Parathyroid adenoma (tissue), 2 donors: ENCODE results near the gene COPG2.

Experiments
- H2AFZ ChIP-seq: fragments of 300-600 bp; sonication (generic); one replicate; pipeline ENCODE4 v1.7.0; 2017; ENCODE audit warnings: antibody characterized with exemption, mild to moderate bottlenecking
- H3K27ac ChIP-seq: fragments of 300-600 bp; sonication (generic); one replicate; pipeline ENCODE4 v1.7.0; 2017
- H3K27me3 ChIP-seq: fragments of 300-600 bp; sonication (generic); one replicate; pipeline ENCODE4 v1.7.0; 2017; ENCODE audit warnings: low read length; ENCODE audit not compliant: control insufficient read depth, insufficient read depth
- H3K36me3 ChIP-seq: fragments of 300-600 bp; sonication (generic); one replicate; pipeline ENCODE4 v1.7.0; 2017; ENCODE audit warnings: low read length; ENCODE audit not compliant: control insufficient read depth, insufficient read depth
- H3K4me1 ChIP-seq: fragments of 300-600 bp; sonication (generic); one replicate; pipeline ENCODE4 v1.7.0; 2017; ENCODE audit warnings: control low read depth
- H3K4me2 ChIP-seq: fragments of 300-600 bp; sonication (generic); one replicate; pipeline ENCODE4 v1.7.0; 2017; ENCODE audit warnings: low read length
- H3K4me3 ChIP-seq: fragments of 300-600 bp; sonication (generic); one replicate; pipeline ENCODE4 v1.7.0; 2017; ENCODE audit warnings: low read depth, low read length
- H3K79me2 ChIP-seq: fragments of 300-600 bp; sonication (generic); one replicate; pipeline ENCODE4 v1.7.0; 2017; ENCODE audit warnings: control low read depth
- H3K9ac ChIP-seq: fragments of 300-600 bp; sonication (generic); one replicate; pipeline ENCODE4 v1.7.0; 2017; ENCODE audit warnings: mild to moderate bottlenecking
- H3K9me3 ChIP-seq: fragments of 300-600 bp; sonication (generic); one replicate; pipeline ENCODE4 v1.7.0; 2017; ENCODE audit warnings: low read length; ENCODE audit not compliant: control insufficient read depth
- CTCF ChIP-seq: fragments of 300-600 bp; sonication (generic); IDR thresholded peaks from one replicate; pipeline ENCODE4 v1.7.0; 2017; ENCODE audit warnings: antibody characterized with exemption, mild to moderate bottlenecking
- donor health status: primary hyperparathyroidism.

The COPG2 gene

GRCh38 chr7:130492523-130493274, 175.8 kb downstream of the COPG2 start:
- Histone ChIP-seq H3K27me3 (no peaks in the 10 kb centered on the region), H3K4me1 (peaks cover 14% of the 10 kb centered on the region), H3K27ac (no peak overlapping the region)

DNA sequence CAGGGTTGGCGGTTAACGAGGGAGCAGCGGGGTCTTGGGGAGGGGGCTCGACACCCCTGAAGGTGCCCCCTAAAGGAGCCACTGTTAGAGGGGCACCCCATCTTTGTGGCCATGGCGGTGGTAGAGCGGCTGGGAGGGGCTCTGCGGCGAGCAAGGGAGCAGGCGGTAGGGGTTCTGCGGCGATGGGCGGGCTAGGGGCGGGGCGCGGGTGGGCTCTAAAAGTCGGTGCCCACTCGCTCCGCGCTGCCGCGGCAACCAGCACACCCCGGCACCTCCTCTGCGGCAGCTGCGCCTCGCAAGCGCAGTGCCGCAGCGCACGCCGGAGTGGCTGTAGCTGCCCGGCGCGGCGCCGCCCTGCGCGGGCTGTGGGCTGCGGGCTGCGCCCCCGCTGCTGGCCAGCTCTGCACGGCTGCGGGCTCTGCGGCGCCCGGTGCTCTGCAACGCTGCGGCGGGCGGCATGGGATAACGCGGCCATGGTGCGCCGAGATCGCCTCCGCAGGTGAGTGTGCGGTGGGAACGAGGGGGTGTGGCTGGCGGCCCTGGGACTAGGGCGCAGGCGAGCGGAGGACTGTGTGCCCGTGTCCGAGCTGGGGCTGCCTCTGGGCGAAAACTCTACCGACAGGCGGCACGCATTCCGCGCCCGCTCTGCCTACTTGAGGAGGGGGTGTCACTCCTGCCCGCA, 176.6 kb downstream of the COPG2 start, which contains the start of gene MEST:
Gene MEST (plus strand): TSS at position 245 of the 682 bp plus-strand sequence. CDS start 229 bp downstream, at position 474.
- Histone ChIP-seq H3K36me3 (no peaks in the 10 kb centered on the region), H3K27ac (no peak within 1 kb of the TSS), H3K27me3 (no peaks in the 10 kb centered on the region), H2AFZ (peak within 1 kb of the TSS; percentile 65), H3K4me1 (peaks cover 14% of the 10 kb centered on the region), H3K79me2 (no peaks in the 10 kb centered on the region), H3K4me2 (peak within 1 kb of the TSS; percentile 31), H3K4me3 (no peak within 1 kb of the TSS), H3K9ac (no peak within 1 kb of the TSS), H3K9me3 (no peaks in the 10 kb centered on the region)
- TF ChIP-seq CTCF: no peak

More at GRCh38 chr7:130492523-130493274, 175.8 kb downstream of the COPG2 start:
- no peaks in the 10 kb centered on the region for H3K79me2 ChIP-seq
- H3K9ac ChIP-seq: no peak overlapping the region
- no peak for TF ChIP-seq CTCF
- H3K36me3 ChIP-seq: no peaks in the 10 kb centered on the region
- peak overlapping the region; percentile 38 for H2AFZ ChIP-seq
- no peaks in the 10 kb centered on the region for H3K9me3 ChIP-seq
- H3K4me2 ChIP-seq: peak overlapping the region; percentile 31
- no peak overlapping the region for H3K4me3 ChIP-seq

DNA sequence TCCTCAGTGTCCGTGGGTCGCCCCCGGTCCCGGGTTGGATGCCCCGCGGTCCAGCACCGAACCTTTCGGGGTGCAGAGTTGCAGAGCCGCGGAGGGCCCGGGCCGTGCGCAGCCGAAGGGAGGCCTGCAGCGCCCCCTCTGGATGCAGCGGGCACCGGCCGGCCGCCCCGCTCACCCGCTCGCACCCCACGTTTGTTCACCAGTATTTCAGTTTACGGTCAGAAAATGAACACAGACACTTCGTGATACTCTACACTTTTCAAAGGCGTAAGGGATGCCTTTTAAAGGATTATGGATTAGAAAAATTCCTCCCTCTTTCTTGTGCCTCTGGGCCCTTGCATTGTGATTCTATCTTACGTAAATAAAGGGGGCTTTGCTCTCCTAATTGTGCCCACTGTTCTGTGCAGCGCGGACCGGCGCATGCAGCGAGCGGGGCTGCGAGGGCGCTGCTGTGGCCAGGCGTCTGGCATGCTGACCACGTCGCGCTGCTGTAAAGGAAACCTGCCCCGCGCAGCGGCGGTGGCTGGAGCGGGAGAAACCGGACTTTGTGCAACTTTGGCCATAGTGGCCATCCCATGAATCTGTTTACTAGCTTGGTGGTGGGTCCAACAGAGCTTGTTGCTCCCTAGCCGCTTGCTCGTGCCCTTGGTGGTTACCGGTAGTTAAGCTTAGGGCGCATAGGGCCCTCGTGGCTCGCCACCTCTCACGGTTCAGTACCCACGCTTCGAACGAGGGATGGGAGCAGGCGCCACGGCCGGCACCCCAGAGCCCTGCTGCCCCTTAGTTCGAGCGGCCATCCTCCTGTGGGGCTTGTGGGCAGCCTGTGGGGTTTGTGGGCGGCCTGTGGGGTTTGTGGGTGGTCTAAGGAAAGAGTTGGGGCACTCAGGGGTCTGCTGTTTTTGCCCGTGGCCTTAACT, 177.4 kb downstream of the COPG2 start:
- no peaks in the 10 kb centered on the region for H3K9me3 ChIP-seq
- no peak overlapping the region for H3K4me2 ChIP-seq
- H3K4me1 ChIP-seq: peaks cover 14% of the 10 kb centered on the region
- no peaks in the 10 kb centered on the region for H3K36me3 ChIP-seq
- peak; percentile 32 for TF ChIP-seq CTCF
- no peak overlapping the region for H3K4me3 ChIP-seq
- H3K9ac ChIP-seq: no peak overlapping the region
- H3K79me2 ChIP-seq: no peaks in the 10 kb centered on the region
- no peak overlapping the region for H3K27ac ChIP-seq
- H3K27me3 ChIP-seq: no peaks in the 10 kb centered on the region
- peak overlapping the region; percentile 65 for H2AFZ ChIP-seq

- H3K4me3 ChIP-seq: no peak overlapping the region
- no peak for TF ChIP-seq CTCF
- H3K36me3 ChIP-seq: no peaks in the 10 kb centered on the region
- no peaks in the 10 kb centered on the region for H3K9me3 ChIP-seq
- H3K9ac ChIP-seq: no peak overlapping the region
- H2AFZ ChIP-seq: no peak overlapping the region
- no peaks in the 10 kb centered on the region for H3K79me2 ChIP-seq
- H3K4me2 ChIP-seq: no peak overlapping the region
- H3K27ac ChIP-seq: no peak overlapping the region
- H3K27me3 ChIP-seq: no peaks in the 10 kb centered on the region
- peaks cover 14% of the 10 kb centered on the region for H3K4me1 ChIP-seq
These were observed 178.2 kb downstream of the COPG2 start for GRCh38 chr7:130490311-130490791.
